ENCODE results near the gene CLCN4.

Gene CLCN4

DNA sequence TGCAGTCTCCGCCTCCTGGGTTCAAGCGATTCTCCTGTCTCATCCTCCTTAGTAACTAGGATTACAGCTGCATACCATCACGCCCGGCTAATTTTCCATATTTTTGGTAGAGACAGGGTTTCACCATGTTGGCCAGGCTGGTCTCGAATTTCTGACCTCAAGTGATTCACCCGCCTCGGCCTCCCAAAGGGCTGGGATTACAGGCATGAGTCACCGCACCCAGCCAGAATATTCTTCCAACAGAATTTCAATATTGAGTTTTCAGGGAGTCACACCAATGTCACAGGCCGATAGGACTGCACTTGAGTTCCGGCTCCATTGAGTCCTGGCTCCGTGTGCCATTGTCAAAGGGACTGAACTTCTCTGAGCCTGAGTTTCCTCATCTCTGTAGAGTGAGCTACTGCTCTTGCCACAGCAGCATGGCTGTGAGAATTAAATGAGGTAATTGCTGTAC is 82.9 kb downstream of the CLCN4 start:
- Histone ChIP-seq H3K27ac (no peak overlapping the region), H3K79me2 (ENCODE audit: insufficient read depth, low read depth) (no peaks in the 10 kb centered on the region), H4K20me1 (ENCODE audit: insufficient read depth) (no peaks in the 10 kb centered on the region), H3K36me3 (ENCODE audit: insufficient read depth) (no peaks in the 10 kb centered on the region), H3K9ac (no peak overlapping the region), H3K4me2 (no peak overlapping the region), H3K4me1 (ENCODE audit: low read depth, poor library complexity, severe bottlenecking) (no peaks in the 10 kb centered on the region), H2AFZ (ENCODE audit: low read depth) (no peak overlapping the region), H3K4me3 (IDR thresholded peaks at IDR 0.05; ENCODE audit: insufficient read depth, low read depth, low read length) (no peak overlapping the region), H3K27me3 (ENCODE audit: insufficient read depth, low read depth) (no peaks in the 10 kb centered on the region)
- TF ChIP-seq, protein P1, sequence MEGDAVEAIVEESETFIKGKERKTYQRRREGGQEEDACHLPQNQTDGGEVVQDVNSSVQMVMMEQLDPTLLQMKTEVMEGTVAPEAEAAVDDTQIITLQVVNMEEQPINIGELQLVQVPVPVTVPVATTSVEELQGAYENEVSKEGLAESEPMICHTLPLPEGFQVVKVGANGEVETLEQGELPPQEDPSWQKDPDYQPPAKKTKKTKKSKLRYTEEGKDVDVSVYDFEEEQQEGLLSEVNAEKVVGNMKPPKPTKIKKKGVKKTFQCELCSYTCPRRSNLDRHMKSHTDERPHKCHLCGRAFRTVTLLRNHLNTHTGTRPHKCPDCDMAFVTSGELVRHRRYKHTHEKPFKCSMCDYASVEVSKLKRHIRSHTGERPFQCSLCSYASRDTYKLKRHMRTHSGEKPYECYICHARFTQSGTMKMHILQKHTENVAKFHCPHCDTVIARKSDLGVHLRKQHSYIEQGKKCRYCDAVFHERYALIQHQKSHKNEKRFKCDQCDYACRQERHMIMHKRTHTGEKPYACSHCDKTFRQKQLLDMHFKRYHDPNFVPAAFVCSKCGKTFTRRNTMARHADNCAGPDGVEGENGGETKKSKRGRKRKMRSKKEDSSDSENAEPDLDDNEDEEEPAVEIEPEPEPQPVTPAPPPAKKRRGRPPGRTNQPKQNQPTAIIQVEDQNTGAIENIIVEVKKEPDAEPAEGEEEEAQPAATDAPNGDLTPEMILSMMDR (conservative IDR thresholded peaks at IDR 0.05; ENCODE audit: low read depth, low read length), result no peak

DNA sequence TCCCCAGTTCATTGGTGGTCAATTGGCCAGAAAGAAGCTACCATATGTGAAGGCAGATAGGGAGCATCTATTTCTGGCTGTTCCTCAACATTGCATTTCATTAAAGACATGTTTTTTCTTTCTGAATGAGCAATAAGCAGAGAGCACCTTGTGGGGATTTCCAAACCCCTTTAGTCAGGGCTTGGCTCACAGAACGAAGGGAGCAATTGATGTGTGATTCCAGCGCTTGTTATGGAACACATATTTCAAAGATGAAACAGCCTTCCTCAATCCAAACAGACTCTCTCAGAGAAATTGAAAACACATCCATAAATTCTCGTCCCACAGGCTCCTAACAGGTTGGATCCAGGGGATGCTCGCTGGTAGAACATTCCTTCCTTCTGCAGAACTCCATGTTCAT is 84.1 kb downstream of the CLCN4 start:
- Histone ChIP-seq H4K20me1 (ENCODE audit: insufficient read depth) (no peaks in the 10 kb centered on the region), H2AFZ (ENCODE audit: low read depth) (no peak overlapping the region), H3K27me3 (ENCODE audit: insufficient read depth, low read depth) (no peaks in the 10 kb centered on the region), H3K4me3 (IDR thresholded peaks at IDR 0.05; ENCODE audit: insufficient read depth, low read depth, low read length) (no peak overlapping the region), H3K4me1 (ENCODE audit: low read depth, poor library complexity, severe bottlenecking) (no peaks in the 10 kb centered on the region), H3K4me2 (no peak overlapping the region), H3K9ac (no peak overlapping the region), H3K79me2 (ENCODE audit: insufficient read depth, low read depth) (no peaks in the 10 kb centered on the region), H3K36me3 (ENCODE audit: insufficient read depth) (no peaks in the 10 kb centered on the region), H3K27ac (no peak overlapping the region)
- TF ChIP-seq, protein P1 (conservative IDR thresholded peaks at IDR 0.05; ENCODE audit: low read depth, low read length), result no peak

DNA sequence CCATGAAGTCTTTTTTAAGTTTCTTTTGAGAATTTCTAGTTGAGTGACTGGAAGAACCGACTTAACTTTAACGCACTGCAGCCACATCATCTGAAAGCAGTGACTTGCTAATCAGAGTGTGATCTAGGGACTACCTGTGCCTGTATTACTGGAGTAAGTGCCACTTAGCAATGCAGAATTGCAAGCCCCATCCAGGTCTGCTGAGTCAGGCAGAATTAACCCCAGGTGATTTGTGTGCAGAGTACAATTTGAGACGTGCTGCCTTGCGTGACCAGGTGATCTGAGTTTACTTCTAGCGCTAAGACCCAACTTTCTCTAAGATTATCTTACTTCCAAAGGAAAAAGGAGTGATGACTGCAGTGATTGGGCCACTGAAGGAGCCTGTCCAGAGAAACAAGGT is 85.3 kb downstream of the CLCN4 start:
- no peaks in the 10 kb centered on the region for H3K36me3 ChIP-seq (ENCODE audit: insufficient read depth)
- H3K27me3 ChIP-seq (ENCODE audit: insufficient read depth, low read depth), result no peaks in the 10 kb centered on the region
- H2AFZ ChIP-seq (ENCODE audit: low read depth), result no peak overlapping the region
- no peak overlapping the region for H3K27ac ChIP-seq
- TF ChIP-seq, protein P1 (conservative IDR thresholded peaks at IDR 0.05; ENCODE audit: low read depth, low read length), result no peak
- no peak overlapping the region for H3K4me2 ChIP-seq
- H3K9ac ChIP-seq, result no peak overlapping the region
- no peaks in the 10 kb centered on the region for H3K79me2 ChIP-seq (ENCODE audit: insufficient read depth, low read depth)
- no peaks in the 10 kb centered on the region for H4K20me1 ChIP-seq (ENCODE audit: insufficient read depth)
- no peak overlapping the region for H3K4me3 ChIP-seq (IDR thresholded peaks at IDR 0.05; ENCODE audit: insufficient read depth, low read depth, low read length)
- H3K4me1 ChIP-seq (ENCODE audit: low read depth, poor library complexity, severe bottlenecking), result no peaks in the 10 kb centered on the region

DNA sequence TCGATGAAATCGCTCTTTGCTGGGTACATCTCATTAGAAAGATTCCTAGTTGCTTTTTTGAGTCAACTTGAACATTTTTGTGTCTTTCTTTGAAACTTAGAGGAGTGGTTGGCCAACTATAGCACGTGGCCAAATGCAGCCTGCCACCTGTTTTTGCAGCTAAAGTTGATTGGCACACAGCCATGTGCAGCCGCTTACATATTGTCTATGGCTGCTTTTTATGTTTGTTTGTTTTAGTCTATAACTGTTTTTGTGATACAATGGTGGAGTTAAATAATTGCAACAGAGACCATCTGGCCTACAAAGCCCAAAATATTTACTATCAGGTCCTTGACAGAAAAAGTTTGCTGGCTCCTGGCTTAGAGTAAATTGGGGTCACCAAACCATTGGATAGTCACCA is 86.3 kb downstream of the CLCN4 start:
- TF ChIP-seq, protein P1 (conservative IDR thresholded peaks at IDR 0.05; ENCODE audit: low read depth, low read length), result no peak
- H3K27me3 ChIP-seq (ENCODE audit: insufficient read depth, low read depth), result no peaks in the 10 kb centered on the region

More for the DNA sequence above, 86.3 kb downstream of the CLCN4 start:
- Histone ChIP-seq H3K4me3 (IDR thresholded peaks at IDR 0.05; ENCODE audit: insufficient read depth, low read depth, low read length) (no peak overlapping the region), H3K79me2 (ENCODE audit: insufficient read depth, low read depth) (no peaks in the 10 kb centered on the region), H2AFZ (ENCODE audit: low read depth) (no peak overlapping the region), H3K4me2 (no peak overlapping the region), H3K4me1 (ENCODE audit: low read depth, poor library complexity, severe bottlenecking) (no peaks in the 10 kb centered on the region), H4K20me1 (ENCODE audit: insufficient read depth) (no peaks in the 10 kb centered on the region), H3K36me3 (ENCODE audit: insufficient read depth) (no peaks in the 10 kb centered on the region), H3K9ac (no peak overlapping the region), H3K27ac (no peak overlapping the region)
